Measurements from ENCODE around the gene RANBP3.

- TF ChIP-seq CTCF (IDR thresholded peaks at IDR 0.05; ENCODE audit: low read length) (no peak), EZH2 (IDR thresholded peaks at IDR 0.05; ENCODE audit: borderline replicate concordance, low read length) (no peak)
Measured at GRCh38 chr19:6000228-6000847, 22.4 kb upstream of the RANBP3 start.
